ENCODE results near the gene ETS1.
A peak's percentile ranks its signal among the peaks of the same experiment; 100 is the strongest.

ETS1 gene

GRCh38 chr11:128587415-128587814 lies at the start of gene ETS1:
ETS1 (minus strand) TSS chr11:128587558; CDS start chr11:128573130, 14,428 bp downstream.
- DNase-seq: no peak

- no peak for DNase-seq
These were observed 47.0 kb upstream of the ETS1 start for GRCh38 chr11:128634395-128634794.

GRCh38 chr11:128633384-128633965 lies 46.1 kb upstream of the ETS1 start:
- DNase-seq: no peak

- DNase-seq: peak; percentile 54 to 63
These were observed 44.9 kb upstream of the ETS1 start for GRCh38 chr11:128632141-128632791.

- DNase-seq: peak; percentile 89 to 90
These were observed 43.2 kb upstream of the ETS1 start for GRCh38 chr11:128630367-128631230.

GRCh38 chr11:128629516-128630106 lies 42.3 kb upstream of the ETS1 start:
- no peak for DNase-seq

GRCh38 chr11:128628686-128629085 lies 41.3 kb upstream of the ETS1 start:
- peak; percentile 31 to 43 for DNase-seq

GRCh38 chr11:128628325-128628673 lies 40.9 kb upstream of the ETS1 start:
- no peak for DNase-seq

- peak; percentile 50 to 52 for DNase-seq
These were observed 40.4 kb upstream of the ETS1 start for GRCh38 chr11:128627666-128628324.

- DNase-seq: no peak
These were observed 39.7 kb upstream of the ETS1 start for GRCh38 chr11:128626913-128627665.

- no peak for DNase-seq
These were observed 38.4 kb upstream of the ETS1 start for GRCh38 chr11:128625746-128626145.

GRCh38 chr11:128625326-128625725 lies 38.0 kb upstream of the ETS1 start:
- DNase-seq: no peak

- peak; percentile 74 to 85 for DNase-seq
These were observed 37.2 kb upstream of the ETS1 start for GRCh38 chr11:128624269-128625175.

GRCh38 chr11:128623091-128623490 lies 35.7 kb upstream of the ETS1 start:
- DNase-seq: no peak

- DNase-seq: no peak
These were observed 34.5 kb upstream of the ETS1 start for GRCh38 chr11:128621601-128622501.

GRCh38 chr11:128620309-128621100 lies 33.1 kb upstream of the ETS1 start:
- no peak for DNase-seq

- no peak for DNase-seq
These were observed 32.4 kb upstream of the ETS1 start for GRCh38 chr11:128619540-128620308.

- no peak for DNase-seq
These were observed 31.6 kb upstream of the ETS1 start for GRCh38 chr11:128619007-128619406.
